Endothelial cell (in vitro differentiated cells): ENCODE measurements around the gene TMEM52B. TPM values are rescaled to one million over a fixed set of nuclear protein-coding genes. Genes with fewer than 3 reads are reported as not detected.
"Not testable (repeated sequence)": the region's sequence is repeated elsewhere in the genome, so short reads cannot be mapped to it uniquely, and the experiment has no call there.

Experiments
- DNase-seq: peaks from one replicate; pipeline ENCODE4 v3.0.0; 2021; ENCODE audit warnings: low spot score
- H3K27ac Mint-ChIP-seq: one replicate; pipeline ENCODE4 v1.8.0; 2021; ENCODE audit warnings: mixed read lengths, inconsistent platforms; ENCODE audit not compliant: unreplicated experiment
- H3K27me3 Mint-ChIP-seq: one replicate; pipeline ENCODE4 v1.8.0; 2021; ENCODE audit warnings: mild to moderate bottlenecking, moderate library complexity, mixed read lengths, inconsistent platforms; ENCODE audit not compliant: unreplicated experiment
- H3K36me3 Mint-ChIP-seq: one replicate; pipeline ENCODE4 v1.8.0; 2021; ENCODE audit warnings: mild to moderate bottlenecking, low read depth, mixed read lengths, inconsistent platforms; ENCODE audit not compliant: unreplicated experiment
- H3K4me1 Mint-ChIP-seq: one replicate; pipeline ENCODE4 v1.8.0; 2021; ENCODE audit warnings: mild to moderate bottlenecking, mixed read lengths, inconsistent platforms; ENCODE audit not compliant: unreplicated experiment
- H3K4me3 Mint-ChIP-seq: one replicate; pipeline ENCODE4 v1.8.0; 2021; ENCODE audit warnings: mild to moderate bottlenecking, mixed read lengths, inconsistent platforms; ENCODE audit not compliant: unreplicated experiment
- H3K9me3 Mint-ChIP-seq: one replicate; pipeline ENCODE4 v1.8.0; 2021; ENCODE audit warnings: mixed read lengths, inconsistent platforms; ENCODE audit not compliant: unreplicated experiment
- total RNA-seq: library from RNA; stranded (reverse); fragmentation: NEBNext Ultra II Directional; extraction: Animal tissue kit (Norgen Biotek cat#: 25700); gene quantifications from one replicate; pipeline ENCODE4 v1.2.1, GENCODE V29; 2021; ENCODE audit not compliant: unreplicated experiment
- TF ChIP-seq, protein P1 (sequence below): fragments of 200-600 bp; sonication (generic); IDR thresholded peaks from one replicate; pipeline ENCODE4 v1.5.0; 2021; ENCODE audit warnings: antibody characterized with exemption; ENCODE audit not compliant: unreplicated experiment

Gene TMEM52B
- total RNA-seq, 1 donor from 2014 or later: not detected

DNA sequence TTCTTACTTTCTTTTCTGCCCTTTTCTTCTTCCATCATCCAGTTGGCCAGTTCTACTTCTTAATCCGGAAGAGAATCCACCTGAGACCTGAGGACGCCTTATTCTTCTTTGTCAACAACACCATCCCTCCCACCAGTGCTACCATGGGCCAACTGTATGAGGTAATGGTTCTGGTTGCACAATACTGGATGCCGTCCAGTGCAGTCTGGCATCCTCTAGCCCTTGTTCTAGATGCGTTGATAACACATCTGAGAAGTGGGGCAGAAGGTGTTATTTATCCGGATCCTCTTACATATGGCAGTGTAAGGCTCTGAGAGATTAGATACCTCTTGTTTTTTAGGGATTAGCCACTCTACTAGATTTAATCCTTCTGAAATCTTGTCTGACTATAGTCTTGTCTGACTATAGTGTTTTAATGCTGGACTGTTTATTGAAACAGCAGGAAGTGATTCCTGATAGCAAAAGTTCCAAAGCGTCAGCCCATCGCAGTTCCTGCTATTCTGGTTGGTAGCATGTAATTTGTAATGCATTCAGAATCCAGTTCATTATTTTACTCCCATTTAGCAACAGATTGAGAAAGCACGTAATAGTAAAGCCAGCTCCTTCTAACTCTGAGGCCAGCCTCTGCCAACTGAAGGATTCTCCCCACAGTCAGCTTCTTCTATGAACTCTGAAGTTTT is 41.7 kb downstream of the TMEM52B start:
- DNase-seq: no peak
- peaks cover 4% of the 10 kb centered on the region for H3K4me1 Mint-ChIP-seq
- H3K9me3 Mint-ChIP-seq: no peaks in the 10 kb centered on the region
- H3K27ac Mint-ChIP-seq: no peak overlapping the region
- H3K36me3 Mint-ChIP-seq: peaks cover 46% of the 10 kb centered on the region
- peak overlapping the region; percentile 7 for H3K4me3 Mint-ChIP-seq
- TF ChIP-seq, protein P1, sequence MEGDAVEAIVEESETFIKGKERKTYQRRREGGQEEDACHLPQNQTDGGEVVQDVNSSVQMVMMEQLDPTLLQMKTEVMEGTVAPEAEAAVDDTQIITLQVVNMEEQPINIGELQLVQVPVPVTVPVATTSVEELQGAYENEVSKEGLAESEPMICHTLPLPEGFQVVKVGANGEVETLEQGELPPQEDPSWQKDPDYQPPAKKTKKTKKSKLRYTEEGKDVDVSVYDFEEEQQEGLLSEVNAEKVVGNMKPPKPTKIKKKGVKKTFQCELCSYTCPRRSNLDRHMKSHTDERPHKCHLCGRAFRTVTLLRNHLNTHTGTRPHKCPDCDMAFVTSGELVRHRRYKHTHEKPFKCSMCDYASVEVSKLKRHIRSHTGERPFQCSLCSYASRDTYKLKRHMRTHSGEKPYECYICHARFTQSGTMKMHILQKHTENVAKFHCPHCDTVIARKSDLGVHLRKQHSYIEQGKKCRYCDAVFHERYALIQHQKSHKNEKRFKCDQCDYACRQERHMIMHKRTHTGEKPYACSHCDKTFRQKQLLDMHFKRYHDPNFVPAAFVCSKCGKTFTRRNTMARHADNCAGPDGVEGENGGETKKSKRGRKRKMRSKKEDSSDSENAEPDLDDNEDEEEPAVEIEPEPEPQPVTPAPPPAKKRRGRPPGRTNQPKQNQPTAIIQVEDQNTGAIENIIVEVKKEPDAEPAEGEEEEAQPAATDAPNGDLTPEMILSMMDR: no peak
- no peaks in the 10 kb centered on the region for H3K27me3 Mint-ChIP-seq

DNA sequence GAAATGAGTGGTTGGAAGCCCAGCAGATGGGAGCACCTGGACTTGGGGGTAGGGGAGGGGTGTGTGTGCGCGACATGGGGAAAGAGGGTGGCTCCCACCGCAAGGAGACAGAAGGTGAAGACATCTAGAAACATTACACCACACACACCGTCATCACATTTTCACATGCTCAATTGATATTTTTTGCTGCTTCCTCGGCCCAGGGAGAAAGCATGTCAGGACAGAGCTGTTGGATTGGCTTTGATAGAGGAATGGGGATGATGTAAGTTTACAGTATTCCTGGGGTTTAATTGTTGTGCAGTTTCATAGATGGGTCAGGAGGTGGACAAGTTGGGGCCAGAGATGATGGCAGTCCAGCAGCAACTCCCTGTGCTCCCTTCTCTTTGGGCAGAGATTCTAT is 43.0 kb downstream of the TMEM52B start:
- H3K4me1 Mint-ChIP-seq: peaks cover 8% of the 10 kb centered on the region
- no peak overlapping the region for H3K27ac Mint-ChIP-seq
- no peaks in the 10 kb centered on the region for H3K27me3 Mint-ChIP-seq
- TF ChIP-seq, protein P1: no peak
- H3K9me3 Mint-ChIP-seq: no peaks in the 10 kb centered on the region
- DNase-seq: no peak
- peak overlapping the region; percentile 77 for H3K4me3 Mint-ChIP-seq
- peaks cover 53% of the 10 kb centered on the region for H3K36me3 Mint-ChIP-seq

DNA sequence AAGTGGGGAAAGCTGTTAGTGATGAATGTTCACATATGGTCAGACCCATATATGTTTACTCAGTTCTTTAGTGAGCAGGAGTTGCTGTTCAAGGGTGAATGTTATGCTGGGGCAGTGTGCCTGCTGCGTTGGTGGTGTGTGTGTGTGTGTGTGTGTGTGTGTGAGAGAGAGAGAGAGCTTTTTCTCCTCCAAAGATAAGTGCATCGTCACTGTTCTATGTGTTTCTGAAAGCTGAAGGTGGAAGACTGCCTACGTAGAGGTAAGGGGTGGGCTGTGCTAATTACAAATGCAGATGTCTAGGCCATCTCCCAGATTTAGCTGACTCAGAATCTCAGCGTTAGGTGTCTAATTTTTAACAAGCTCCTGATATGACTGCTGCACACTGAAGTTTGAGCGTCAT is 44.4 kb downstream of the TMEM52B start:
- Mint-ChIP-seq H3K27ac (no peak overlapping the region), H3K4me3 (peak overlapping the region; percentile 79), H3K27me3 (no peaks in the 10 kb centered on the region), H3K9me3 (no peaks in the 10 kb centered on the region), H3K4me1 (peaks cover 5% of the 10 kb centered on the region), H3K36me3 (peaks cover 53% of the 10 kb centered on the region)
- TF ChIP-seq, protein P1: no peak
- no peak for DNase-seq

DNA sequence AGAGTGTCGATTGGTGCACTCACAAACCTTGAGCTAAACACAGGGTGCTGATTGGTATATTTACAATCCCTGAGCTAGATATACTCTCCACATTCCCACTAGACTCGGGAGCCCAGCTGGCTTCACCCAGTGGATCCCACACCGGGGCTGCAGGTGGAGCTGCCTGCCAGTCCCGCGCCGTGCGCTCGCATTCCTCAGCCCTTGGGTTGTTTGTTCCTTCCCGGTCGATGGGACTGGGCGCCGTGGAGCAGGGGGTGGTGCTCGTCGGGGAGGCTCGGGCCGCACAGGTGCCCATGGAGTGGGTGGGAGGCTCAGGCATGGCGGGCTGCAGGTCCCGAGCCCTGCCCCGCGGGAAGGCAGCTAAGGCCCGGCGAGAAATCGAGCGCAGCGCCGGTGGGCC is 46.6 kb downstream of the TMEM52B start:
- not testable (repeated sequence) for H3K4me1 Mint-ChIP-seq, H3K27me3 Mint-ChIP-seq, H3K9me3 Mint-ChIP-seq, H3K4me3 Mint-ChIP-seq, DNase-seq, H3K27ac Mint-ChIP-seq
- peaks cover 51% of the 10 kb centered on the region for H3K36me3 Mint-ChIP-seq

DNA sequence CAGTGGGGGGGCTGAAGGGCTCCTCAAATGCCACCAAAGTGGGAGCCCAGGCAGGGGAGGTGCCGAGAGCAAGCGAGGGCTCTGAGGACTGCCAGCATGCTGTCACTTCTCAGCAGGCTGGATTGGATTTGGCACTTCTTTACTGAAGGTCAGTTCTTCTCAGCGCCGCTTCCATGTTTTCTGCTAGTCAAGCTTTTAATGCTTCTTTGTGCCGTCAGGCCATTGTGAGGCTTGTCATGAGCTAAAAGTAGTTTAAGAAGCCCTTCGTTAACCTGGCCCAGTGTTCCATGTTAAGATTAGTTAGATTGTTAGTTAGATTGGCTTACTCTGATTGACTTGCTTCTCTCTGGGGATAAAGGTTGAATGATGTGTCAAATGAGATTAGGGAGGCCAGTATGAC is 47.3 kb downstream of the TMEM52B start:
- Mint-ChIP-seq H3K27ac (no peak overlapping the region), H3K27me3 (no peaks in the 10 kb centered on the region), H3K9me3 (no peaks in the 10 kb centered on the region), H3K4me3 (peak overlapping the region; percentile 44), H3K4me1 (peaks cover 5% of the 10 kb centered on the region), H3K36me3 (peaks cover 44% of the 10 kb centered on the region)
- TF ChIP-seq, protein P1: no peak
- DNase-seq: no peak
